ENCODE measurements around the gene TBC1D1.

GRCh38 chr4:37953620-37954293 lies 62.9 kb downstream of the TBC1D1 start:
- no peak for TF ChIP-seq CTCF (IDR thresholded peaks at IDR 0.05; ENCODE audit: insufficient read depth, low read depth, low read length)
- TF ChIP-seq EZH2 (IDR thresholded peaks at IDR 0.05; ENCODE audit: insufficient read depth, low read length), result no peak

Data from astrocyte (in vitro differentiated cells and primary cell).